K562 (cell line): ENCODE measurements around the gene IGFL1. TPM values are rescaled to one million over a fixed set of nuclear protein-coding genes. Genes with fewer than 3 reads are reported as not detected.

ENCODE experiments used
- BCL6 ChIP-seq: fragments of 250-450 bp; sonication (Bioruptor Pico); IDR thresholded peaks from 2 replicates; pipeline ENCODE4 v1.4.0; 2020
- ELF1 ChIP-seq: fragments of 200-800 bp; sonication (Bioruptor generic); IDR thresholded peaks from 2 replicates; pipeline ENCODE4 v1.6.1; 2016; ENCODE audit warnings: missing genetic modification characterization, missing compliant biosample characterization
- ELF2 ChIP-seq: fragments of 250-450 bp; sonication (Bioruptor Pico); IDR thresholded peaks from 2 replicates; pipeline ENCODE4 v1.5.0; 2021; ENCODE audit warnings: mild to moderate bottlenecking
- EZH2 ChIP-seq: IDR thresholded peaks from 2 replicates; pipeline ENCODE4 v1.6.1; 2012; ENCODE audit warnings: low read depth, mild to moderate bottlenecking, inconsistent platforms, low read length, borderline replicate concordance
- IRF9 ChIP-seq: fragments of 450-650 bp; IDR thresholded peaks from 2 replicates; pipeline ENCODE4 v1.6.1; 2016; ENCODE audit warnings: missing biosample characterization, missing genetic modification characterization
- NR1H2 ChIP-seq: sonication (generic); formaldehyde crosslinking; IDR thresholded peaks from 2 replicates; pipeline ENCODE4 v1.4.0; 2020; ENCODE audit warnings: mild to moderate bottlenecking, missing genetic modification reagents
- POLR2AphosphoS2 ChIP-seq: IDR thresholded peaks from 2 replicates; pipeline ENCODE4 v1.6.1; 2012; ENCODE audit warnings: low read length, improper control_type of control experiment
- RB1 ChIP-seq: fragments of 450-650 bp; IDR thresholded peaks from 2 replicates; pipeline ENCODE4 v1.6.1; 2017; ENCODE audit warnings: low read depth, mild to moderate bottlenecking
- TCF3 ChIP-seq: sonication (generic); formaldehyde crosslinking; IDR thresholded peaks from 2 replicates; pipeline ENCODE4 v1.4.0; 2020; ENCODE audit warnings: mild to moderate bottlenecking, missing genetic modification reagents
- ZBTB12 ChIP-seq: fragments of 250-450 bp; sonication (Bioruptor Pico); IDR thresholded peaks from 2 replicates; pipeline ENCODE4 v1.4.0; 2020
- ZBTB40 ChIP-seq, 2 experiments: fragments of 450-650 bp in 1 of 2; sonication (generic) in 1 of 2; formaldehyde crosslinking in 1 of 2; IDR thresholded peaks; 2 replicates each; pipeline versions ENCODE4 v1.7.1 to v1.9.0; 2016 to 2022; ENCODE audit warnings: inconsistent platforms in 1 of 2, mild to moderate bottlenecking in 1 of 2, missing genetic modification reagents in 1 of 2
- ZFP91 ChIP-seq: sonication (generic); formaldehyde crosslinking; IDR thresholded peaks from 2 replicates; pipeline ENCODE4 v1.8.0; 2022; ENCODE audit warnings: mild to moderate bottlenecking, missing genetic modification reagents
- ZNF146 ChIP-seq: IDR thresholded peaks from one replicate; pipeline ENCODE4 v1.6.1; 2018; ENCODE audit warnings: missing compliant biosample characterization; ENCODE audit not compliant: unreplicated experiment
- ZNF274 ChIP-seq: IDR thresholded peaks from 2 replicates; pipeline ENCODE4 v1.6.1; 2011; ENCODE audit warnings: low read depth, mild to moderate bottlenecking, low read length, moderate library complexity, borderline replicate concordance
- ZNF644 ChIP-seq: fragments of 200-800 bp; sonication (Bioruptor generic); IDR thresholded peaks from 2 replicates; pipeline ENCODE4 v1.6.1; 2016; ENCODE audit warnings: low read depth, missing genetic modification characterization, missing compliant biosample characterization
- polyA plus RNA-seq, 8 experiments: library from polyadenylated mRNA; depleted of rRNA in 4 of 8; stranded (reverse) in 5 of 8; unstranded in 3 of 8; fragments of >200 nt; fragmentation: Nextera tagmentation in 2 of 8; fragmentation: Illumina TruSeq in 1 of 8; extraction: Ambion mirVana in 2 of 8; extraction: Trizol in 1 of 8; gene quantifications; 2 replicates each; pipeline versions ENCODE4 v1.2.1 to v1.2.3, GENCODE V29; 2011 to 2014; ENCODE audit warnings: inconsistent platforms in 1 of 8, missing spikeins in 1 of 8
- total RNA-seq, 7 experiments: library from RNA; depleted of rRNA in 6 of 7; stranded (reverse); fragments of >200 nt in 6 of 7; fragmentation: Illumina TruSeq in 2 of 7; extraction: Trizol in 2 of 7; gene quantifications; 2 replicates each; pipeline versions ENCODE4 v1.2.1 to v1.2.3, GENCODE V29; 2011 to 2021; ENCODE audit warnings: low replicate concordance in 1 of 7

Gene IGFL1
- total and polyA plus RNA-seq, 9 of the 15 experiments (the other 6 are each of a cell fraction or from before 2014, with no cell fraction given): not detected

GRCh38 chr19:46192992-46193650 is 36.4 kb upstream of the IGFL1 start (continued):
- TF ChIP-seq ZBTB40 (IDR thresholded peaks at IDR 0.05): no peak
- TF ChIP-seq ZBTB40 (CRISPR knock-in tag; IDR thresholded peaks at IDR 0.05): no peak
- no peak for TF ChIP-seq ZBTB12
- no peak for TF ChIP-seq EZH2
- TF ChIP-seq ZFP91 (CRISPR knock-in tag): no peak
- no peak for TF ChIP-seq ZNF274
- no peak for TF ChIP-seq NR1H2 (CRISPR knock-in tag)
- TF ChIP-seq IRF9 (tag): peak; percentile 32; the same call in 1 of the 2 replicates
- peak; percentile 79 for TF ChIP-seq TCF3 (CRISPR knock-in tag)
- TF ChIP-seq ZNF146 (CRISPR knock-in tag): no peak
- TF ChIP-seq POLR2AphosphoS2: peak; percentile 46; the same call in 1 of the 2 replicates
- TF ChIP-seq BCL6 (CRISPR knock-in tag): no peak
- 0 out of 2 replicates have a peak, but pooled peaks have one; percentile 46 for TF ChIP-seq ELF1 (tag)
- peak; percentile 65 for TF ChIP-seq ELF2 (CRISPR knock-in tag)
- TF ChIP-seq ZNF644 (tag): no peak
- TF ChIP-seq RB1: peak; percentile 19; the same call in 1 of the 2 replicates
